Measurements from ENCODE around the gene ZNF202. TPM values are rescaled to one million over a fixed set of nuclear protein-coding genes. Genes with fewer than 3 reads are reported as not detected.

ZNF202 gene
- total RNA-seq, 2 donors from 2014 or later: 5.7 to 15.2 TPM

GRCh38 chr11:123775289-123775688, 33.8 kb upstream of the ZNF202 start:
- no peaks in the 10 kb centered on the region for H3K27me3 ChIP-seq (replicated peaks; ENCODE audit: insufficient read depth)
- no peak overlapping the region for H3K27ac ChIP-seq
- intact Hi-C loops (cut with DNase I): no loop called here
- H3K4me1 ChIP-seq (replicated peaks): no peaks in the 10 kb centered on the region
- no peak for DNase-seq (ENCODE audit: low spot score)
- H3K9me3 ChIP-seq: no peaks in the 10 kb centered on the region
- no peaks in the 10 kb centered on the region for H3K36me3 ChIP-seq
- TF ChIP-seq CTCF (IDR thresholded peaks at IDR 0.05) (no peak), POLR2A (IDR thresholded peaks at IDR 0.05) (no peak), POLR2AphosphoS5 (IDR thresholded peaks at IDR 0.05) (no peak)
- WGBS: 48% methylated on average over 1 of the region's 1 CpG
- no peak overlapping the region for H3K4me3 ChIP-seq

GRCh38 chr11:123773959-123774358, 32.5 kb upstream of the ZNF202 start:
- Histone ChIP-seq H3K4me3 (no peak overlapping the region), H3K27me3 (replicated peaks; ENCODE audit: insufficient read depth) (no peaks in the 10 kb centered on the region), H3K4me1 (replicated peaks) (no peaks in the 10 kb centered on the region), H3K36me3 (no peaks in the 10 kb centered on the region), H3K9me3 (no peaks in the 10 kb centered on the region), H3K27ac (no peak overlapping the region)
- no peak for TF ChIP-seq CTCF (IDR thresholded peaks at IDR 0.05)
- TF ChIP-seq POLR2A (IDR thresholded peaks at IDR 0.05): no peak
- TF ChIP-seq POLR2AphosphoS5 (IDR thresholded peaks at IDR 0.05): no peak
- 76% methylated on average over 1 of the region's 1 CpG for WGBS
- intact Hi-C loops (cut with DNase I): no loop called here
- no peak for DNase-seq (ENCODE audit: low spot score)

GRCh38 chr11:123773026-123773425, 31.6 kb upstream of the ZNF202 start:
- WGBS: 73% methylated on average over 2 of the region's 2 CpGs
- intact Hi-C loops (cut with DNase I): no loop called here
- H3K4me3 ChIP-seq: no peak overlapping the region
- no peaks in the 10 kb centered on the region for H3K27me3 ChIP-seq (replicated peaks; ENCODE audit: insufficient read depth)
- no peaks in the 10 kb centered on the region for H3K4me1 ChIP-seq (replicated peaks)
- no peak overlapping the region for H3K27ac ChIP-seq
- DNase-seq (ENCODE audit: low spot score): no peak
- no peaks in the 10 kb centered on the region for H3K9me3 ChIP-seq
- H3K36me3 ChIP-seq: no peaks in the 10 kb centered on the region
- TF ChIP-seq POLR2A (IDR thresholded peaks at IDR 0.05) (no peak), CTCF (IDR thresholded peaks at IDR 0.05) (no peak), POLR2AphosphoS5 (IDR thresholded peaks at IDR 0.05) (no peak)

GRCh38 chr11:123771664-123772063, 30.2 kb upstream of the ZNF202 start:
- Histone ChIP-seq H3K9me3 (no peaks in the 10 kb centered on the region), H3K4me3 (no peak overlapping the region), H3K36me3 (no peaks in the 10 kb centered on the region), H3K27ac (no peak overlapping the region), H3K4me1 (replicated peaks) (no peaks in the 10 kb centered on the region), H3K27me3 (replicated peaks; ENCODE audit: insufficient read depth) (no peaks in the 10 kb centered on the region)
- WGBS: 77% methylated on average over 3 of the region's 3 CpGs
- no peak for DNase-seq (ENCODE audit: low spot score)
- TF ChIP-seq CTCF (IDR thresholded peaks at IDR 0.05): no peak
- TF ChIP-seq POLR2AphosphoS5 (IDR thresholded peaks at IDR 0.05): no peak
- no peak for TF ChIP-seq POLR2A (IDR thresholded peaks at IDR 0.05)
- intact Hi-C loops (cut with DNase I): no loop called here

GRCh38 chr11:123770712-123771111, 29.3 kb upstream of the ZNF202 start:
- intact Hi-C loops (cut with DNase I): no loop called here
- Histone ChIP-seq H3K27me3 (replicated peaks; ENCODE audit: insufficient read depth) (no peaks in the 10 kb centered on the region), H3K4me3 (no peak overlapping the region), H3K27ac (no peak overlapping the region), H3K36me3 (no peaks in the 10 kb centered on the region), H3K9me3 (no peaks in the 10 kb centered on the region), H3K4me1 (replicated peaks) (no peaks in the 10 kb centered on the region)
- TF ChIP-seq POLR2AphosphoS5 (IDR thresholded peaks at IDR 0.05) (no peak), POLR2A (IDR thresholded peaks at IDR 0.05) (no peak), CTCF (IDR thresholded peaks at IDR 0.05) (no peak)
- no peak for DNase-seq (ENCODE audit: low spot score)

All from prostate gland (tissue), 2 donors.